GM19463 (cell line): Measurements from ENCODE around the gene PARVA.
"Not testable (repeated sequence)": the region's sequence is repeated elsewhere in the genome, so short reads cannot be mapped to it uniquely, and the experiment has no call there.

Experiments used
- ATAC-seq: cut with Tn5 transposase; IDR thresholded peaks from one replicate; pipeline ENCODE4 v1.9.1; 2021; ENCODE audit warnings: mild to moderate bottlenecking, moderate library complexity; ENCODE audit not compliant: unreplicated experiment

PARVA gene

DNA sequence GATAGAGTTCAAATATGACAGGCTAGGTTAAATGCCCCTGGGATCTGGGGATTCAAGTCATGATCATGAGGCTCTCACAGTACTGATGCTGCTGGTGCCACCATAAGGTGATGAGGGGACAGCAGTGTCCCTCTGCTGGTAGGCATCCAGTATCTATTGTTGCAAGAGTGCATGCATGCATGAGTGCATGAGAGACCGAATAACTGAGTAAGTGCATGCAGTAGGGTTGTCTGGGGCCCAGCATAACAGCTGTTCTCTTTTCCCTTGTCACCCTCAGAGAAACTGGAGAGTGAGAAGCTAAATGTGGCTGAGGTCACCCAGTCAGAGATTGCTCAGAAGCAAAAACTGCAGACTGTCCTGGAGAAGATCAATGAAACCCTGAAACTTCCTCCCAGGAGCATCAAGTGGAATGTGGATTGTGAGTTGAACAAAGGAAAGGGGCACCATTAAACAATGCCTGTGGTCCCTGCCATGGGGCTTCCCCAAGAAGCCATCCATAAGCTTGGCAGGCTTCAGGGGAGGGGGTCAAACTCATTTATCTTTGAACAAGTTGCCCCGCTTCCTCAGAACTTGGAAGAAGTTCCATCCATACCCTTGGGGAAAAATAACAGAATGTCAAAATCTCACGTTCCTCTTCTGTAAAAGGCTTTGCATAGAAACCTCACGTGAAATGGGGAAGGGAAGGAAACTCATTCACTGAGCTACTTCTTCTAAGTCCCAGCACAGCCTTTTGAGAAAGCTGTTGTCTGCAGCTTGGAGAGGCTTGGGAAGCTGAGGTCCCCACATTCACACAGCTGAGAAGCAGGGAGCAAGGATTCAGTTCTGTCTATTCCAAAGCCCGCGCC lies 119.0 kb downstream of the PARVA start:
- ATAC-seq: no peak

DNA sequence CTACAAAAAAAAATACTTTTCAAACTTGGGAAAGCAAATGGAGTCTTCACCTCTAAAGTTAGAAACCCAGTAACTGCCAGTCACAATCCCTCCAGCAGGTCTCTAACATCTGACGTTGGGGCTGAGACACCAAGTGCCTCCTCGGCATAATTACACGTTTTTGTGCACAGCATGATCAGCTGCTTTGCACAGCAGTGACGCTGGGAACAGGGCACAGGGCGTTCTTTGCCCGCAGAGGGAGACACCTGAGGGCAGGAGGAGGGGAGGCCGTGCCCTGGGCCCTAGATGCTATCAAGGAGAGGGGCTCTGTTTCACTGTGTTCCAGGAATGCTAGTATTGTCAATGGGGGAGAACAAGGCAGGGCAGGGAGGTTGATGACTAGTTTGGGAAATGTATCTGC lies 120.1 kb downstream of the PARVA start:
- ATAC-seq: no peak

DNA sequence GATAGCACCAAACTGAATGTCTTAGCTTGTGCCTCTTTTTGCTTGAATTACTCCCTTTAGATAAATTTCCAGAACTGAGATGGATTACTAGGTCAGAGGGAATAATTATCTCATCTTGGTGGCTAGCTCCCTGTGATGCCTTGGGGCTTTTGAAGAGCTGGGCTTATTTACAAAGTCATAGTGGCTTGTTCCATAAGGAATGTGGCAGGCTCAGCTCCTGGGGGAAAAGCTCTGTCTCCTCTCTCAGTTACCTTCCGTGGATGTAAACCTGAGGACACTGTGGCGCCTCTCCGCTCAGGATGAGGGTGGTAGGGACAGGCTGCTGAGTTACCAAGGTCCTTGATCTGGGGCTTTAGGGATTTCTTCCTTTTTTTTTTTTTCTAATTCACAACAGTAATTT lies 121.7 kb downstream of the PARVA start:
- no peak for ATAC-seq

DNA sequence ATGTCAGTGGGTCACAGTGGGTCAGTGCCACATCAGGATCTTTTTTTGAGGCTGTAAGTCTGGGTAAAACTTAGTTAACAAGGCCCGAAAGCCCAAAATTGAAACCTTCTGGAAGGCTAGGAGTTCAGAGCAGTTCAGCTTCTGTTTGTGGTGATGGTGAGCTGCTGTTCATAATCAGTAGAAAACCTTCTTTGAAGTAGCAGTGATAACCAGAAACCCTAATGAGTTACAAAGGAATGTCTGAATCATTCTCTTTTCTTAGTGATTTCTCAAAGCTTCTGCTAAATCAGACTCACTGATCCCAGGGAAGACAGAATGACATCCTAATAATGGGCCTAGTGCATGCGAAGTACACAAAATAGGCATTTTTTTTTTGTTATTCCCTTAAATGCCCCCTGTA lies 124.7 kb downstream of the PARVA start:
- no peak for ATAC-seq

DNA sequence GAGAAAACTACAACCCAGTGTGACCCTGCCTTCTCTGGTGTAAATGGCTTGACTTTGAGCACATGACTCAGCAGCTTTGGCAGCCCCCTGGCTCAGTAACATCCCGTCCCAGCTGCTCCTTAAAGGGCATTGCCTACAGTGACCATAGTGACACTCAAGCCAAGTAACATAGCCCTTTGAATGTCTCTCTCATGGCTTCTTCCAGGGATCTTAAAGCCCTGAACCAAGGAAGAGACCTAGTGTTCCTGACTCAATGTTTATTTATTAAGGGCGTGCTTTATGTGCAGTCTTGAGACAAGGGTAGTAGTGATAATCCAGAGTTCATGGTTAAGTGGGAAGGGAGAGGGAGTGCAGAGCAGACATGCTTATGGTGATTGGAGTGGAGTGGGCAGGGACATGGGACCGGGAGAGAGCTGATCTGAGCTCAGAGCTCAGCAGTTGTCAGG lies 125.7 kb downstream of the PARVA start:
- no peak for ATAC-seq

DNA sequence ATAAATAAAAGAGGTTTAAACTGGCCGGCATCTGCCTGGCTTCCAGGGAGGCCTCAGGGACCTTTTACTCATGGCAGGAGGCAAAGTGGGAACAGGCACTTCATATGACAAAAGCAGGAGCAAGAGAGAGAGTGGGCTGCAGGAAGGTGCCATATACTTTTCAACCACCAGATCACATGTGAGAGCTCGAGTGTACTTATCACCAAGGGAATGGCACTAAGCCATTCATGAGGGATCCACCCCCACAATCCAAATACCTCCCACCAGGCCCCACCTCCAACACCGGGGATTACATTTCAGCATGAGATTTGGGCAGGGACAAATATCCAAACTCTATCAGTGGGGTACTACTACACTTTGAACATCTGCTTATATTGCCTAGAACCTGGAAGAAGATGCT lies 126.5 kb downstream of the PARVA start:
- ATAC-seq: no peak

DNA sequence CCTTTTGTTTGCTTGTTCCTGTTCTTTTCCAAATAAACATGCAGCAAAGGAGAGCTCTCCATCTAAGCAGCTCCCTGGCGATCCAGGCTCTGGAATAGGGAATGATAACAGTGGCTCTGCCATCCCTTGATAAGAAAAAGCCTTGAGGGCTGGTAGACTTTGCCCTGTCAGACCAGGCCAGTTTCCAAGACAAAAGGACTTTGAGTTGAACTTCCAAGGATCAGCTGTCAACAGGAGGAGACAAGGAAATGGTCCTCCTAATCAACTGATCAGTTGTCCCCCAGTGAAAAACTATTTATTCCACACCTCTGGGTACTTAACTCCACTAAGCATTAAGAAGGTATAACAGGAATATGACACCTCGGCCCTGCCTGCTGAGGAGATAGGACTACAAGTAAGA lies 127.8 kb downstream of the PARVA start:
- no peak for ATAC-seq

DNA sequence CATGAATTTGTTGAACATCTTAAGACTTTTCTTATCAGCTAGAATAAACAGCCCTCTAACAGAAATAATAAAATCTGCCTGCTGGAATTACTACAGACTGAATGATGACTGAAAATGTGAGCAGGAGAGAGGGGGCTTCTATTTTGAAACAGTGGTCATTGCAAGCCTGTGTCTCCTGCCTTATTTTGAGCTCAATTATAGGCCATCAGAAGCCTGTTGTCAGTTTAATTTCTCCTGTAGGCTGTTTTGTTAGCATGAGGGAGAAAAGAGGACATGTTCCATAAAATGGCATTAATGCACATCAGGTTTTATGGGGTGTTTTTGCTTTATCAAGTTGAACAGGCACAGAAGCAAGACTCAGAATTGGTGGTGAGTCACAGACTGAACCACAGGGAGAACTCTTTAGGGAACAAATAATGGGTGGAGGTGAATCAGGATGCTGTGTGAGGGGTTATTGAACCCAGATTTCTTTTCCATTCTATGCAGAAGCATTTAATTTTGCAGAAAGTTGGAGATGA lies 129.1 kb downstream of the PARVA start:
- ATAC-seq: no peak

DNA sequence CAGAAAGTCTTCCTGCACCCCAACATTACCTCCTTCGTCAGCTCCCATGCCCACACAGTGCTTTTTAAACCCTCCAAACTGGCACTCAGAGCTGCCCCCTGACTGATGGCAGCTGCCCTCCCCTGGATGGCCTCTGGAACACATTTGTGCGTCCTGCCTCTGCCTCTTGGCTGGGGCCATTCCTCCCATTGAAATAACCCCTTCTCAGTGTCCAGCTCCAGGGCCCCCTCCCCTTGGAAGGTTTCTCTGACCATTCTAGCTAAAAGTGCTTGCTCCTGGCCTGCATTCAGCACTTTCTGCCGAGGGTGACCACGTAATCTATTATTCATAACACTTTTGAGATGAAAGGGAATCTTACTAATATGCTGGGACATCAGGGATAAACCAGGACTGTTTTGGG lies 130.0 kb downstream of the PARVA start:
- no peak for ATAC-seq

DNA sequence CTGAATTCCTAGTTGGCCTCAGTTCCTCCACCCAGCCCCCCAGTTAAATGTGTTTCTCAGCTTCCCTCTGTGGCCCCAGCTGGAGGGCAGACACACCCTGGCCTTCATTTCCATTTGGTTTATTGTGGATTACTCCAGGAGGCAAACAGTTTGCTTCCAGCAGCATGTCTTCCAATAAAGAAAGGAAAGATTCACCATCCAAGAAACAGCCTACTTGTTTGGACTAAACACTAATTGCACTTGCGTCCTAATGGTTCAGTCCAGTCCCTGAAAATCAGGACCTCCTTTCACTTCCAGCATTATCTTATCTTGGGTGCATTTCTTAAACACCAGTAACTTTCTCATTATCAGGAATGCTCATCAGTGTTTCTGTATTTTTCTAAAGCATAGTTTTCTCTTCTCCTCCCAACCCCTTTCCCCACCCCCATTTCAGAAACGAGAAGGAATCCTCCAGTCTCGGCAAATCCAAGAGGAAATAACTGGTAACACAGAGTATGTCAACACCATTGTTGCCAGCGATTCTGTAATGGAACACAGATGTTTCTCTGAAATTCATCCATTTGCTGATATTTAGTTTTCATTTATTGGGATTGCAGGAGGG lies 130.9 kb downstream of the PARVA start:
- no peak for ATAC-seq

DNA sequence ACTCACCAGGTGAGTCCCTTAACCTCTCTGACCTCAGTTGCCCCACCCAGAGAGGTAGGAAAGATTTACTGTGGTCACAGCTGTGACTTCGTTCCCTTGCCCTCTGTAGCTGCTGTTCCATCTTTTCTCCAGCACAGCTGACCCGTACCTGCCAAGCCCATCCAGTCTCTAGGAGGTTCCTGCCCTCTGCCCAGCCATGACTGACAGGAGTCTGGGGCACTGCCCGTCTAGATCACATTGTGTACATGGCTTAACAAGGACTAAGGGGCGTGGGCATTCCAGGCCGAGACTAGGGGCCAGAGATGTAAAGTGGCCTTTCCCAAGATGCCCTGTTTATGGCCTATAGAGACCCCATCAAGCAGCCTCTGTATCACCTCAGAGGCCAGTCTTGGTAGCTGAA lies 132.0 kb downstream of the PARVA start:
- no peak for ATAC-seq

DNA sequence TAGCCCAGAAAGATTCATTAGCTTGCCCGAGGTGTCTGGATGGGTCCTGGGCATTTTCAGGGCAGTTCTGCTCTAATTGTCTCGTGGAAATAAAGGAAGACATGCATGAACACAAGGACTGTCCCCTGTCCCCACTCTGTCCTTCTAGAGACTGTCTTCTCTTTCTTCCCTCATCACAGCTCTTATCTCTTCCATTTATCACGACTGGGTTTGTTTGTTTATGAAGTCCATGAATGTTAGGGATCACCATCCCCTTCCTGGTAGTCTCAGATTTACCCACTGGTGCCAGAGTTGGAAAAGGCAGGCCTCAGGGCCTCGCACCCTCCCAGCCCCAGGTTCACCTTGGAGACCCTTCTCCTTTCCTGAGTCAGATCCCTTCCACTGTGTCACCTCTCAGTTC lies 134.8 kb downstream of the PARVA start:
- no peak for ATAC-seq

DNA sequence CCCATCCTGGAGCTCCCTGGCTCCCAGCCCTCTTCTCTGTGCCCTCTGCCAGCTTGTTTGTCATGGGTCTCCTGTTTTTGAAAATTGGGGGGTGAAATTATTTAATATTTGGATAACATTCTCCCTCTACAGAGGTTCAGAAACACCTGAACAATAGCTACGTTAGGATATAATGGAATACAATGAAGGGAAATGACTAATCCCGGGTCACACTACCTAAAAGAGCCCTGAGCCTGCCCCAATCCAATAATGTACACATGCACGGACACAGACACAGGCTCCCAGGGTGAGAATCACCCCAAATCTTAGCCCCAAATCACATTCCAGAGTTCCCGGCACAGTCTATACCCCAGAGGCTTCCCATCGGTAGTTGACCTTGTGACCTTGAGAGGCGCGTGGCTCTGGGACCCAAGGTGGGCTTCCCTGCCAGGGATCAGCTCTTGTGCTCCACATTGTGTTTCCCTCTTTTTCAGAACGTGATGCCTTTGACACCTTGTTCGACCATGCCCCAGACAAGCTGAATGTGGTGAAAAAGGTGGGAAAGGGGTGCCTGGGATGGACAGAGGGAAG lies 135.5 kb downstream of the PARVA start:
- no peak for ATAC-seq

DNA sequence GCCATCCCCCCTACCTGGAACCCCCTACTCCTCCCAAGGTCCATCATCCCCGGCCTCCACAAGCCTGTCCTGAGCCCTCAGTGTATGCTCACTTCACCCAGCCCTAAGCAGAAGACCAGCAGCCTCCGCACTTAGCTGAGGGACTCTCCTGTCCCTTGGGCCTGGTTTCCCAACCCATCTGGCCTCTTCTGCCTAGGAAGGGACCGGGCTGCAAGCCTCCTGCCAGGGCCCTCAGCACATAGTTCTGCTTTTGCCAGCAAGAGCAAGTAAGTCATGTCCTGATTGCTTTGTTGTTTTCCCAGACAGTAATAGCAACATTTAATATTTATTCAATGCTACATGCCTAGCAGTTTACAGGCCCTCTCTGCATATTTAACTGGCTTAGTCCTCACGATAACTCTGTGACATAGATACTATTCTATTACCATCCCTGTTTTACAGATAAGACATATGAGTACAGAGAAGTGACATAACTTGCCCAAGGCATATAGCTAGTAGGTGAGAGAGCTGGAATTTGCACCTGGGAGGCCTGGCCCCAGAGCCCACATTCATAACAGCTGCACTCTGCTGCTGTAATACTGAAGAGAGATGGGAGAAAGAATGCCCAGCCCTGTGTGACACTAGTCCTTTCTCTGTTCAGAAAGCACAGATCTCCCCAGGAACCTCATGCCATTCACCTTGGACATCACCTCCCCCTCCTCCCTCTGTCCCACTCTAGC lies 139.2 kb downstream of the PARVA start:
- no peak for ATAC-seq

DNA sequence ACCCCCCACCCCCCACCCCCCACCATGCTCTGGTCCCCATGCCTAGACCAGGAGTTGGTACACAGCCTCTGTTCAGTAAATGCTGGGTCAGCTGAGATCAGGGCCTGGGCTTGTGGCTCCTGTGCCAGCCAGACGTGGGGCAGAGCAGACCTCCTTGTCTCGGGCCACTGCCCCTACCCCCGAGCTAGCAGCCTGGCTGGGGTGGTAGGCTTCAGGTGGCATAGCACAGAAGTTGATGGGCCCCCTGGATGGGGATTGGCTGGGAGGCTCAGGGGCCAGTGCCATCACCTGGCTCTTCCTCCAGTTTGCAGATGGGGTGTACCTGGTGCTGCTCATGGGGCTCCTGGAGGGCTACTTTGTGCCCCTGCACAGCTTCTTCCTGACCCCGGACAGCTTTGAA lies 139.9 kb downstream of the PARVA start:
- no peak for ATAC-seq

DNA sequence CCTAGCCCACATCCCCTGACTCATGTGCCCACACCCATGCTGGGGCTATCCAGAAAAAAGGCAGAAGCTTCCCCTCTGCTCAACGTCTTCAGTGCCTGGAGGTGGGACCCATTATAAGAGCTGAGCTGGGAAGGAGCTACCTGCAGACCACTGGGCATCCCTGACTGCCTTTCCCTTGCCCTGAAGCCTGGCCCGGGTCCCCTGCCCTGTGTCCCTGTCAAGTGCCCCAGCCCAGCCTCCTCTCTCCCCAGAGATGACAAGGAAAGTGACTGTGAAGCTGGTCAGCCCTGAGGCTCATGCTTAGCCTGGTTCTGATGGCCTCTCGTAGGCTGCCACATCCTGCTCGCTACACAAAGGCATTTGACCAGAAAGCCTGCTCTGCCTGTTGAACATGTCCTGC lies 140.4 kb downstream of the PARVA start:
- no peak for ATAC-seq

DNA sequence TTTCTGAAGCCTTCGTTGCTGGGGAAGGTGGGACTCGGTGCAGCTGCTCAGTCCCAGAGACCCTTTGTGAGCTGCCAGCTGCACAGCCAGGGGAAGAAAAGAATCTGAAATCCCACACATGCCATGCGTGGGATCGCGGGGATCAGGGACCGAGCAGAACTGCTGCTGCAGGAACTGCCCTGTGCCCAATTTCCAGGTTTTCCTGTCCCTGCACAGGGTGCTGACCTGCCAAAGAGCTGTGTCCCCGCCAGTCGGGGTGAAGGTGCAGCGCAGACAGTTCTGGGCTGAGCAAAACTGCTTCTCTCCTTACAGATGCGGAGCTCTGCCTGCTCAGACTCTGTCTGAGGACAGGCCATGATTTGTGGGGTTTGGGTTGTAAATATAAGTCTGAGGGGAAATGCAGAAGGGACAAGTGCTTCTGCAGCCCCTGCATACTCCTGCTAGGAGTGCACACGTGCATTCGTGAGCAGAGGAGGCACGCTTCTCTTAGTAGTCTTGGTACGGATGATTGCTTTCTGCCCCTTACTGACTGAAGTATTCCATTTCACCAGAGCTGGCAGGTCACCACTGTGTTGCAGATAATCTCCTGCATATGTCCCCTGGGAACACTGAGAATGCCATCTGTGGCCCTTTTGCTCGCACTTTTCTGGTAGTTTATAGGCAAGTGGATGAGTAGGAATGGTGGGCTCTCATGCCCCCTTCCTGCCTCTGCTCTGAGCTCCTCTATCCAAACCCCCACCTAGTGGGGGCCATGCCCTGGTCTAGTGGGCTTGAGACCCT lies 141.4 kb downstream of the PARVA start:
- no peak for ATAC-seq

DNA sequence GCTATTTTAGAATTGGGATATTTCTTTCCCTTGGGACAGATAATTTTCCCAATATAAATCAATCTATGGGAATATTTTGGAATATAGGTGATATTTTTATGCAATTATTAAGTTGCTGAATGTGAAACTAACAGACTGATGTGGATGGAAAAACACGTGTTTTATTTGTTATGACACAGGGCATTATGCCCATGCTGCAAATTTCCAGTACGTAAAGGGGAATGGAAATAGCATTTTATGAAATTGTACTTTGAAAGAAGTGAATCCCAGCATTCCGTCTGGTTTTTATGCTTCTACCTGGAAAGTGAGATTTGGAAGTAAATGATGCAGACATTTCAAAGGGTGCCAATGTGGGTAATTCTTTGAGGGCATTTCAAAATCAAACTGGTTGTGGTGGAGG lies 142.7 kb downstream of the PARVA start:
- no peak for ATAC-seq

DNA sequence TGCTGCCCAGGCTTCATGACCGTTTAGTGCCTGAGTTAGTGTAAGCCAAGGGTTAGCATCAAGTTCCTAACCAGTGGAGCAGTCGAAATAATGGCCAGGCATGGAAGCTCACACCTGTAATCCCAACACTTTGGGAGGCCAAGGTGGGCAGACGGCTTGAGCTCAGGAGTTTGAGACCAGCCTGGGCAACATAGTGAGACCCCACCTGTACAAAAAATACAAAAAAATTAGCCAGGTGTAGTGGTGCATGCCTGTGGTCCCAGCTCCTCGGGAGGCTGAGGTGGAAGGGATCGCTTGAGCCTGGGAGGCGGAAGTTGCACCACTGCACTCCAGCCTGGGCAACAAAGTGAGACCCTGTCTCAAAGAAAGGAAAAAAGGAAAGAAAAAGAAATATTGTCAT lies 143.2 kb downstream of the PARVA start:
- ATAC-seq: not testable (repeated sequence)

DNA sequence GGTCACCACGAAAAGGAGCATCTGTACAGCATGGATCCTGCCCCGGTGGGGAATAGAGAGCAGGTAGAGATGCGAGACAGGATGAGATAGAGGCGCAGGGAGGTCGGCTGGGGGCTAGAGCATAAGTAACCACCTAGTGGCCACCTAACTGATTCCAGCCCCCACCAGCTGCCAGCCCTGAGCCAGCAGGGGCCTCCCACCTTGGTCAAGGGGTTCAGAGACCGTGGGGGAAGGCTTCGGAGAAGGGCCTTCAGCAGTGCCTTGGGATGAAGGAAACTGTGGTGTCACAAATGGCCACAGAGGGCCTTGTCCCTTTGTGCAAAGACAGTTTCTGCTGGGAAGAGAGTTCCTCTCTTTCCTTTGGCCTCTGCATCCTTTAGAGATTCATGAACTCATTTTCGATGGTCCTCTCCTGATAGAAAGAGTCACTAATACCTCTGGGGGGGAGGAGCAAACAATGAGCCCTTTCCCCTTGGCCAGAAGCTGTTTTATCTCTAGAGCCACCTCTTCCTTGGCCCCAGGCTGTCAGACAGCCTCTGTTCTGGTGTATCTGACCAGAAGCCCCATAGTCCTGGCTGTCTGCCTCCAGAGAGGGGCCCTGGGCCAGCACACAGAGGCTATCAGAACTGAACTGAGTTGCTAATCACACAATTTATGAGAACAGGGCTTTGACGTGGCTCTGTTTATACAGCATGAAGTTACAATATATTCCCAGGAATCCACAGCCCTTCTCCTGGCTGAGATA lies 146.0 kb downstream of the PARVA start:
- no peak for ATAC-seq
